Choroid plexus epithelial cell (primary cell): ENCODE data around the gene SEC23A.

ENCODE experiments used
- DNase-seq: peaks from one replicate; pipeline ENCODE4 v3.0.0-alpha.2; 2010; ENCODE audit warnings: low read depth
- H3K4me3 ChIP-seq: 2 replicates; pipeline ENCODE4 v1.5.1; 2011; ENCODE audit warnings: low read depth, mild to moderate bottlenecking, control low read depth, low read length, moderate library complexity
- TF ChIP-seq, protein P1 (sequence below): conservative IDR thresholded peaks from 2 replicates; pipeline ENCODE4 v1.5.1; 2011; ENCODE audit warnings: low read depth, mild to moderate bottlenecking, control low read depth, inconsistent platforms, low read length, moderate library complexity

The SEC23A gene

DNA sequence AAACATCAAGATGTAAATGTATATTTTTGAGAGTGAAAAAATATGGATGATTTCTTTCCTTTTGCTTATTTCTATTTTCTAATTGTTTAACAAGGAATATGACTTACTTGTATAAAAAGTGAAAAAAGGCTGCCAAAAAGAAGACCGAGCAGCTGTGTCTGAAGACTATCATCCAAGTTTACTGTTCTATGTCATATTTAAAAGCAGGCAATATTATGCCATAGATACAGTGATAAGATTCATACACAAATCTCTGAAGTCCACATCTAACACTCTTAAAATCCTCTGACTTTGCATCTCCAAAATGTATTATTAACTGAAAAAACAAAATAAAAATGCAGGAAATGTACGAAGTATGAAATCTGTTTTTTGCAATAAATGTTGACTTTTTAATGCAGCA, 109.1 kb downstream of the SEC23A start:
- no peak overlapping the region for H3K4me3 ChIP-seq
- TF ChIP-seq, protein P1, sequence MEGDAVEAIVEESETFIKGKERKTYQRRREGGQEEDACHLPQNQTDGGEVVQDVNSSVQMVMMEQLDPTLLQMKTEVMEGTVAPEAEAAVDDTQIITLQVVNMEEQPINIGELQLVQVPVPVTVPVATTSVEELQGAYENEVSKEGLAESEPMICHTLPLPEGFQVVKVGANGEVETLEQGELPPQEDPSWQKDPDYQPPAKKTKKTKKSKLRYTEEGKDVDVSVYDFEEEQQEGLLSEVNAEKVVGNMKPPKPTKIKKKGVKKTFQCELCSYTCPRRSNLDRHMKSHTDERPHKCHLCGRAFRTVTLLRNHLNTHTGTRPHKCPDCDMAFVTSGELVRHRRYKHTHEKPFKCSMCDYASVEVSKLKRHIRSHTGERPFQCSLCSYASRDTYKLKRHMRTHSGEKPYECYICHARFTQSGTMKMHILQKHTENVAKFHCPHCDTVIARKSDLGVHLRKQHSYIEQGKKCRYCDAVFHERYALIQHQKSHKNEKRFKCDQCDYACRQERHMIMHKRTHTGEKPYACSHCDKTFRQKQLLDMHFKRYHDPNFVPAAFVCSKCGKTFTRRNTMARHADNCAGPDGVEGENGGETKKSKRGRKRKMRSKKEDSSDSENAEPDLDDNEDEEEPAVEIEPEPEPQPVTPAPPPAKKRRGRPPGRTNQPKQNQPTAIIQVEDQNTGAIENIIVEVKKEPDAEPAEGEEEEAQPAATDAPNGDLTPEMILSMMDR = no peak
- no peak for DNase-seq

DNA sequence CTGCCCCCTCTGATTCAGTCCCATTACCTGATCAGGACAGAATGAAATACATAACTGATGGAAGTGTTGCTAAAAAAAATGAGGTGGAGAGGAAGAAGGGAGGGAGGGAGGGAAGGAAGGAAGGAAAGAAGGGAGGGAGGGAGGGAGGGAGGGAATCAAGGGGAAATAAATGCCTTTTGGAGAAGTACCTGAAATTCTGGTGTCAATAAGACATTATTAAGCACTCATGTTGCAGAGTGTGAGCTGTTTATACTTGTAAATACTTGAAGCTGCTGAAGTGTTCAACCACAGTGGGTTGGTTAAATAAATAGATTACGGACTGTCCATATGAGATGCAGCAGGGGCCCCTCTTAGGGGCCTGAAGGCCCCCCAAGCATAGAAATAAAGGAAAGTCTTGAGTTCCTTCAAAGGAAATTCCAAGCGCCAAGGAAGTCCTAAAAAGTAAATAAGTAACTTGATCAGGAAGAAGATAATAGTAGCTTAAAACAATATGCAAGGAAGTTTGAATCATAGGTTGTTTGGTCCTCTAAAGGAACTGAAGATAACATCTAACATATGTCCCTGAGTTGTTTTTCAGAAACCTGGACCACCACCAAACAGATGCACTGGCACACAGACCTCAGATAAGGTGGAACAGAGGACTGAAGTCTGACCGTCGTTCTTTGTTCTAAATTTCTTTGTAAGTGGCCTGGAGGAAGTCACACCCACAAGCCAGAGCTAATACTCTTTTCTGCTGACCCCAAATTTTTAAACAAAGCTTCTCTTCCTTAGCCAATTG, 110.8 kb downstream of the SEC23A start:
- TF ChIP-seq, protein P1 = no peak
- no peak for DNase-seq
- no peak overlapping the region for H3K4me3 ChIP-seq

DNA sequence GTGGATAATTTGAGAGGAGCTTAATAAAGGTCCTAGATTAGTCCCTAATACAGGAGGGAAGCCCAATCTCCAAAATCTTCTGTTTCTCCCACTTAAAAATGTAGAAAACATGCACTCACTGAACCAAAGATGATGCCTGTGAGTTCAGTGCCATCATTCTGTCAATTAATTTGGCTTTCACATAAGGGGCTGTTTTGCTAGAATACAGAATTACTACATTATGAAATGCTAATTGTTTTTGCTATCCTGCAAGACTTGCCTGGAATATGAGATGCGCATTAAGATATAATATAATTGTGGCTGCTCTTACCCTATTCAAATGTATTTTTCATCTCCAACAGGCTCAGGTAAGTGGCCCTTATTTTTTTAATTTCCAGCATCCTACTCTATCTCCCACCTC, 111.7 kb downstream of the SEC23A start:
- no peak for DNase-seq
- no peak overlapping the region for H3K4me3 ChIP-seq
- TF ChIP-seq, protein P1 = no peak

DNA sequence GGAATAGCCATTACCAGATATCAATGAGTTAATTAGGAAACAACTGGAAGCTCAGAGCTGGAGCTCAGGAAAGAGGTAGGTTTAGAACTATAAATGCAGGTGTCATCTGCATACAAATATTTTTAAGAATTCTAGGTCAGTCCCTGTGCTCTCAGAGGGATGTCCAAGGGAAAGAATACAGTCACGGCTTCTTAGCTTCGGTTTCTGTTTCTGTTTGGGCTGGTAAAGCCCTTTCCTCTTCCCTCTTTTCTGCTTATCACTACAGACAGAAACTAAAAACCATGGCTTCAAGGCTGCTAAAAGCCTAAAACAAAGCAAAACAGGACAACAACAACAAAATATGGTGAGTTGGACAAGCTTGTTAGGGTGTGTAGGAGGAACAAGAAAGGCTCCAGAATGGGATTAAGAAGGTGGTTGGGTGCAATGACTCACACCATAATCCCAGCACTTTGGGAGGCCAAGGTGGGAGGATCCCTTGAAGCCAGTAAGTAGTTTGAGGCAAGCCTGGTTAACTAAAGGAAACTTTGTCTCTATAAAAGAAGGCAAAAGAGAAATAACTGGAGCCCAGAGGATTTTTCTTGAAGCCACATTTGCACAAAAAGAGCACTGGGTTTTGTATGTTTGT, 113.0 kb downstream of the SEC23A start:
- no peak overlapping the region for H3K4me3 ChIP-seq
- DNase-seq = no peak
- TF ChIP-seq, protein P1 = no peak

DNA sequence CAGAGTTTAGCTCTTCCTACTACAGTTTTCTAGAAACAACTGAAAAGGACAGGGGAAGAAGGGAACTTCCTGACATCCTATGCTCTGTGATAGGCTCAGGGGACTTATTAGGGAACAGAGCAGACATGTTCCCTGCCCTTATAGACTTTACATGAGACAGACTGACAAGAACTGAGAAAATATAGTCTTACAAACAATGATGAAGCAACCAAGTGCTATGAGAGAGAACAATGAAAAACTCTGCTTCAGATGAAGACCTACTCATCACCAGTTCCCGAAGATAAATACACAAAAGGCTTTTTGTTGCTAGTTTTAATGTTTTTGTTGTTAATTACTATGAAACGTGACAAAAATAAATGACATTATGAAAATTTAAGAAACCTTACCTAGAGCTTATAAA, 115.3 kb downstream of the SEC23A start:
- DNase-seq = no peak
- H3K4me3 ChIP-seq = no peak overlapping the region
- TF ChIP-seq, protein P1 = no peak

DNA sequence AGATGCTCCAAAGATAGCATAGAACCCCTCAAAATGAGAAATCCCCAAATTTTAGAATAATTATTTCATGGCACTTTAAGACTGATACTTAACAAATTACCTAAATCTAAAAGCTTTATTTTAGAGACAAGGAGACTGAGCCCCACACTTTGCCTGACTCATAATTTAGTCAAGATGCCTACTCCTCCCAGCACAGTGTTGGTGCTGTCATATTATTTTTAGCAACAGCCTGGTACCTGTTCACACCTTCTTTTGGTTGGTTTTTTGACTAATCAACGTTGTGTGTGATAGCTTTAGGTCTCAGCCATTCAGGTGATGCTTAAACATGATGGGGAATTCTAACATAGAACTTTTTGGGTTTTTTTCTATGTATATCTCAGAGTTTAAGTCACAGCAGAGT, 120.2 kb downstream of the SEC23A start:
- TF ChIP-seq, protein P1 = no peak
- DNase-seq = no peak
- no peak overlapping the region for H3K4me3 ChIP-seq

DNA sequence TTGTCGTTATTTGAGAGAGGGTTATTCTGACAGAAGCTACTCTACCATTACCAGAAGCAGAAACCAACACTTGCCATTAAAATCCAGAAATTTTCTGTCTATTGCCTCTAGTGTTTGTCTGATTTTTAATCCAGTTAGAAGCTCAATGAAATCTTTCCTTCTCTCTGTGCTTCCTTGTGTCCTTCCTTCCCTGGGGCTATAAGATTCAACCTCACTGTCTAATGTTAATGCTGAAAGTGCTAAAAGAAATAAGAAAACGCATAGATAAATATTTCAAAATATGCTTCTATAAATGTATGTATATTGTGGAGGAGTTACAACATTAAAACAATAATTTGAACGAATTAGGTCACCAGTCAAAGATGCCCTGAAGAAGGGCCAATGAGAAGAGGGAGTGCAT, 120.8 kb downstream of the SEC23A start:
- TF ChIP-seq, protein P1 = no peak
- no peak for DNase-seq
- no peak overlapping the region for H3K4me3 ChIP-seq
